PC-9 (cell line): ENCODE results near the gene BRI3. TPM values are rescaled to one million over a fixed set of nuclear protein-coding genes. Genes with fewer than 3 reads are reported as not detected.

Source experiments
- BruUV-seq: library from RNA; stranded (reverse); fragments of 400-500 nt; replicated peaks from 2 replicates; lab custom pipeline; 2021; lab: Mats Ljungman, UMichigan
- CTCF ChIA-PET: fragments of 300-600 bp; sonication (Branson Sonifier 250); formaldehyde crosslinking; loops from one replicate; lab custom pipeline; 2022; ENCODE audit warnings: antibody characterized with exemption; lab: Charles Lee
- POLR2A ChIA-PET: fragments of 300-600 bp; sonication (Branson Sonifier 250); formaldehyde crosslinking; loops from one replicate; lab custom pipeline; 2022; ENCODE audit warnings: antibody characterized with exemption; ENCODE audit not compliant: unreplicated experiment; lab: Charles Lee
- DNase-seq, 2 experiments: peaks; one replicate each; pipeline versions ENCODE4 v3.0.0 to v3.0.0-alpha.2; 2015 to 2022; ENCODE audit warnings: mixed read lengths in 1 of 2
- H2AFZ ChIP-seq: fragments of 200-600 bp; sonication (generic); 2 replicates; pipeline ENCODE4 v1.8.1; 2017; ENCODE audit warnings: antibody characterized with exemption
- H3F3A ChIP-seq: fragments of 200-600 bp; sonication (generic); 2 replicates; pipeline ENCODE4 v1.8.1; 2017; ENCODE audit warnings: antibody characterized with exemption, mild to moderate bottlenecking, low read depth; ENCODE audit not compliant: insufficient read depth
- H3K27ac ChIP-seq: fragments of 200-600 bp; sonication (generic); 2 replicates; pipeline ENCODE4 v1.6.1; 2016; ENCODE audit warnings: mixed run types
- H3K27me3 ChIP-seq: fragments of 200-600 bp; sonication (generic); 2 replicates; pipeline ENCODE4 v1.6.1; 2016; ENCODE audit warnings: low read depth, mixed run types; ENCODE audit not compliant: insufficient read depth
- H3K36me3 ChIP-seq: fragments of 200-600 bp; sonication (generic); 2 replicates; pipeline ENCODE4 v1.6.1; 2016; ENCODE audit warnings: low read depth, mixed run types
- H3K4me1 ChIP-seq: fragments of 200-600 bp; sonication (generic); replicated peaks from 2 replicates; pipeline ENCODE4 v1.6.1; 2016; ENCODE audit warnings: mixed run types; ENCODE audit not compliant: insufficient read depth
- H3K4me2 ChIP-seq: fragments of 200-600 bp; sonication (generic); 2 replicates; pipeline ENCODE4 v1.6.1; 2017; ENCODE audit warnings: mixed run types
- H3K4me3 ChIP-seq: fragments of 200-600 bp; sonication (generic); 2 replicates; pipeline ENCODE4 v1.6.1; 2016; ENCODE audit warnings: mixed run types
- H3K79me2 ChIP-seq: fragments of 200-600 bp; sonication (generic); 2 replicates; pipeline ENCODE4 v1.6.1; 2017; ENCODE audit warnings: low read depth, mixed run types
- H3K9me2 ChIP-seq: fragments of 200-600 bp; sonication (generic); 2 replicates; pipeline ENCODE4 v1.8.1; 2017; ENCODE audit warnings: mild to moderate bottlenecking; ENCODE audit not compliant: insufficient read depth
- H3K9me3 ChIP-seq: fragments of 200-600 bp; sonication (generic); 2 replicates; pipeline ENCODE4 v1.8.1; 2016; ENCODE audit warnings: low read depth; ENCODE audit not compliant: insufficient read depth
- H4K20me1 ChIP-seq: fragments of 200-600 bp; sonication (generic); 2 replicates; pipeline ENCODE4 v1.8.1; 2017; ENCODE audit not compliant: insufficient read depth
- EZH2 ChIP-seq: fragments of 200-600 bp; sonication (generic); IDR thresholded peaks from 2 replicates; pipeline ENCODE4 v1.8.0; 2017; ENCODE audit warnings: antibody characterized with exemption, low read depth
- intact Hi-C: fragments of 100-400 bp; cut with micrococcal nuclease; formaldehyde crosslinking; loops from one replicate; pipeline ENCODE4 v1.10.0; 2022; ENCODE audit not compliant: unreplicated experiment
- total RNA-seq: library from RNA; stranded (reverse); gene quantifications from 2 replicates; pipeline ENCODE4 v1.2.3, GENCODE V29; 2021
- TF ChIP-seq, protein P1 (sequence below): fragments of 200-600 bp; sonication (generic); conservative IDR thresholded peaks from 2 replicates; pipeline ENCODE4 v1.6.1; 2017; ENCODE audit warnings: mixed run types, antibody characterized with exemption, mild to moderate bottlenecking, moderate library complexity

Gene BRI3
- total RNA-seq, 1 experiment from 2014 or later: 255 TPM

DNA sequence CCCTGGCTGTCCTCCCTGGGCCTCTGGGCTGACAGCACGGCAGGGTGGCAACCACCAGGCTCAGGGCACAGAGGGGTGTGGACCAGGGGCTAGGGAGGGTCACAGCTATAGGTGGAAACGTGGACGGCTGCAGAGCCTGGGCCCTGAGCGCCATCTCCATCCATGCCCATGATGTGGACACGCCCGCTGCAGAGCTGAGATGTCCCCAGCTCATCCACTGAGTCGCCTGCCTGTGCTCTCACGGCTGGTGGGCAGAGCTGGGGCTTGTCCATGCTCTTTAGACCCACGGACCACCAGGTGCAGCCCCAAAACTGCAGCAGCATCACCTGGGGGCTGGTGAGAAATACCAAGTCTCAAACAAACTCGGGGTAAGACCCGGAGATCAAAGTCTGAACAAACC, 45.6 kb upstream of the BRI3 start:
- POLR2A ChIA-PET: no interaction called here
- intact Hi-C loops: no loop called here
- CTCF ChIA-PET: no interaction called here

DNA sequence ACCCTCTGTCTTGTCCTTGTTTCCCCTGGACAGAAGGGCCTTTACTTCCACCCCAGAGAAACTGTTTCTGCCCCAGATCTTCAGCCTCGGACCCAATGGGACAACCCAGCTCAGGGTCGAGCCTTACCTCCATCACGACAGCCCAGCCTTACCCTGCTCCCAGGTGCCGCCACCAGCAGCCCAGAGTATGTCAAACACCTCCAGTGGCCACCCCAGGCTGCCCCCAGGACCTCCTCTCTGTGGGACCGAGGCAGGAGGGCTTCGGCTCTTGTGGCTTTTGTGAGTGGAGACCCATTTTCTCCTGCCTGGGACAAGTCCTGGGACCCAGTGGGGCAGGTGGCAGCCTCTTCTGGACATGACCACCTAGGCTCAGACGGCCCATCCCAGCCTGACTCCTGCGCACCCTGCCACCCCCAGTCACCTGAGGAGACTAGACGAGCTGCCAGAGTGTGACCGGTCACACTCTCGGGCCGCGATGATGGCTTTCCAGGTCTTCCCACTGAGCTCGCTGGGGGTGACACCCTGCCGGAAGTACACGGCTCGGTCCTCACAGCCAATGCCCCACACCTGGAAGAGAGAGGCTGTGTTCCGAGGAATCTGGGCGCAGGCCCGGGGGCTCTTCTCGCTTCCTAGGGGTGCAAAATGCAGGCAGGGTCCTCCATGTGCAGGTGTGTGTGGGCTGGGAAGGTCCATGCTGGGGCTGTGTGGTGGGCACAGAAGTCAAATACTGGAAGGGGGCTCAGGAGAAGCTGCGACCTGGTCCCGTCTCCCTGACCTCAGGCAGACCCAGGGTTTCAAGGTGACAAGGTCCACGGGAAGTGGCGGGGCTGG, 44.9 kb upstream of the BRI3 start:
- H3K9me3 ChIP-seq: no peaks in the 10 kb centered on the region
- ChIA-PET POLR2A (interaction anchor here (0.6 kb wide), 1 partner anchor 10 kb away, joined by 18 read pairs; no protein-coding TSS in a partner anchor), CTCF (no interaction called here)
- no peaks in the 10 kb centered on the region for H3K27me3 ChIP-seq
- no peaks in the 10 kb centered on the region for H3K79me2 ChIP-seq
- intact Hi-C loops: no loop called here
- no peak for TF ChIP-seq EZH2
- TF ChIP-seq, protein P1, sequence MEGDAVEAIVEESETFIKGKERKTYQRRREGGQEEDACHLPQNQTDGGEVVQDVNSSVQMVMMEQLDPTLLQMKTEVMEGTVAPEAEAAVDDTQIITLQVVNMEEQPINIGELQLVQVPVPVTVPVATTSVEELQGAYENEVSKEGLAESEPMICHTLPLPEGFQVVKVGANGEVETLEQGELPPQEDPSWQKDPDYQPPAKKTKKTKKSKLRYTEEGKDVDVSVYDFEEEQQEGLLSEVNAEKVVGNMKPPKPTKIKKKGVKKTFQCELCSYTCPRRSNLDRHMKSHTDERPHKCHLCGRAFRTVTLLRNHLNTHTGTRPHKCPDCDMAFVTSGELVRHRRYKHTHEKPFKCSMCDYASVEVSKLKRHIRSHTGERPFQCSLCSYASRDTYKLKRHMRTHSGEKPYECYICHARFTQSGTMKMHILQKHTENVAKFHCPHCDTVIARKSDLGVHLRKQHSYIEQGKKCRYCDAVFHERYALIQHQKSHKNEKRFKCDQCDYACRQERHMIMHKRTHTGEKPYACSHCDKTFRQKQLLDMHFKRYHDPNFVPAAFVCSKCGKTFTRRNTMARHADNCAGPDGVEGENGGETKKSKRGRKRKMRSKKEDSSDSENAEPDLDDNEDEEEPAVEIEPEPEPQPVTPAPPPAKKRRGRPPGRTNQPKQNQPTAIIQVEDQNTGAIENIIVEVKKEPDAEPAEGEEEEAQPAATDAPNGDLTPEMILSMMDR: no peak
- H3K9me2 ChIP-seq: no peaks in the 10 kb centered on the region
- H3K4me1 ChIP-seq: no peaks in the 10 kb centered on the region
- no peaks in the 10 kb centered on the region for H4K20me1 ChIP-seq
- H3K4me3 ChIP-seq: no peak overlapping the region
- no peaks in the 10 kb centered on the region for H3F3A ChIP-seq
- no peak for DNase-seq
- no peaks in the 10 kb centered on the region for H3K36me3 ChIP-seq
- no peak overlapping the region for H2AFZ ChIP-seq
- no peak overlapping the region for H3K4me2 ChIP-seq
- no TSS peak for BruUV-seq
- H3K27ac ChIP-seq: no peak overlapping the region

More for the DNA sequence above, 45.6 kb upstream of the BRI3 start:
- no peak overlapping the region for H3K4me3 ChIP-seq
- TF ChIP-seq EZH2: no peak
- TF ChIP-seq, protein P1: no peak
- H2AFZ ChIP-seq: no peak overlapping the region
- H3K27me3 ChIP-seq: no peaks in the 10 kb centered on the region
- H4K20me1 ChIP-seq: no peaks in the 10 kb centered on the region
- H3K4me1 ChIP-seq: no peaks in the 10 kb centered on the region
- H3F3A ChIP-seq: no peaks in the 10 kb centered on the region
- no peak overlapping the region for H3K27ac ChIP-seq
- H3K9me3 ChIP-seq: no peaks in the 10 kb centered on the region
- no peaks in the 10 kb centered on the region for H3K9me2 ChIP-seq
- no TSS peak for BruUV-seq
- H3K36me3 ChIP-seq: no peaks in the 10 kb centered on the region
- no peak overlapping the region for H3K4me2 ChIP-seq
- no peak for DNase-seq
- H3K79me2 ChIP-seq: no peaks in the 10 kb centered on the region

DNA sequence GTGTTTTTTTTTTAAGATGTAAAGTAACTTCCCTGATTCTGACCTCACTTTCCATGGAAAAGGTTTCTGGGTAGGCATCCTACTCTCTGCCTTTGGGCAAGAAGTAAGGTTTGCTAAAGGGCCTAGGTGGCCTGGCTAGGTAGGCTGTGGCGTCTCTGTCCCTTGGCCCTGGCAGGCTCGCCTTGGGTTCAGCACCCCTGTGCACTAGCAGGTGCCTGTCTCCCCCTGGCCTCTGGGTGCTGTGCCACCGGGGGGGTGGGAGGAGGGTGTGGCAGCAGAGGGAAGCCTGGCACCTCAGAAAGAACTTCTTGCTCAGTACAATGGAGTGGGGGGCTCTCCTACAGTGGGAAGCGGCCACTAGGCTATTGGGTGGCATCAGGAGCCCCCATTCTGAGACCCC, 43.4 kb upstream of the BRI3 start:
- Histone ChIP-seq H3K27ac (no peak overlapping the region), H3K9me3 (no peaks in the 10 kb centered on the region), H3K79me2 (no peaks in the 10 kb centered on the region), H3K4me3 (no peak overlapping the region), H4K20me1 (no peaks in the 10 kb centered on the region), H2AFZ (no peak overlapping the region), H3K9me2 (no peaks in the 10 kb centered on the region), H3K27me3 (no peaks in the 10 kb centered on the region), H3K4me1 (no peaks in the 10 kb centered on the region), H3K36me3 (no peaks in the 10 kb centered on the region), H3F3A (no peaks in the 10 kb centered on the region), H3K4me2 (no peak overlapping the region)
- POLR2A ChIA-PET: no interaction called here
- no peak for TF ChIP-seq EZH2
- TF ChIP-seq, protein P1: no peak
- intact Hi-C loops: no loop called here
- no peak for DNase-seq
- CTCF ChIA-PET: no interaction called here
- BruUV-seq: no TSS peak
